Tibial nerve (tissue), 3 donors: Measurements from ENCODE around the gene SNCA.

Source experiments
- POLR2A ChIP-seq, 2 donors: fragments of 450-650 bp; IDR thresholded peaks; one replicate each; pipeline ENCODE4 v1.6.1; 2017; ENCODE audit warnings: antibody characterized with exemption in 2 of 2, mild to moderate bottlenecking in 2 of 2, moderate library complexity in 2 of 2
- TF ChIP-seq, protein P1 (sequence below), 5 experiments: fragments of 200-600 bp in 3 of 5; fragments of 450-650 bp in 2 of 5; sonication (generic) in 3 of 5; IDR thresholded peaks; one replicate each; pipeline ENCODE4 v1.5.1; 2016 to 2019; ENCODE audit warnings: antibody characterized with exemption in 5 of 5, mild to moderate bottlenecking in 3 of 5, moderate library complexity in 2 of 5

DNA sequence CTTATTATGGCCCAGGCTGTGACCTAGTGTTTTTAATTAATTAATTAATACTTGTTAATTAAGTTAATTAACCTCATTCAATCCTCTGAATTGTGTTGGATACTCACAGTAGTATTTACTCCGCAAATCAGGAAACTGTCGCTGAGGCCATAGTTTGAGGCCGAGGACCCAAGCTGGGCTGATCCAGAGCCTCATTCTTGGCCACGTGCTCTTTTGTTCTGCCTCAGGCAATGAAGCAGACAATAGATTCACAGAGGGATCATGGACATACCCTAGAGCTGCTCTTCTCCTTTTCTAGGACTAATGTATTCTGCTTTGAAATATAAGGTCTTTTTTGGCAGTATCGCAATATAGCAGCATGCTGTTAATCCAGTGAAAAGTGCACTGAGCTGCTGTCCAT, 24.0 kb upstream of the SNCA start:
- TF ChIP-seq, protein P1, sequence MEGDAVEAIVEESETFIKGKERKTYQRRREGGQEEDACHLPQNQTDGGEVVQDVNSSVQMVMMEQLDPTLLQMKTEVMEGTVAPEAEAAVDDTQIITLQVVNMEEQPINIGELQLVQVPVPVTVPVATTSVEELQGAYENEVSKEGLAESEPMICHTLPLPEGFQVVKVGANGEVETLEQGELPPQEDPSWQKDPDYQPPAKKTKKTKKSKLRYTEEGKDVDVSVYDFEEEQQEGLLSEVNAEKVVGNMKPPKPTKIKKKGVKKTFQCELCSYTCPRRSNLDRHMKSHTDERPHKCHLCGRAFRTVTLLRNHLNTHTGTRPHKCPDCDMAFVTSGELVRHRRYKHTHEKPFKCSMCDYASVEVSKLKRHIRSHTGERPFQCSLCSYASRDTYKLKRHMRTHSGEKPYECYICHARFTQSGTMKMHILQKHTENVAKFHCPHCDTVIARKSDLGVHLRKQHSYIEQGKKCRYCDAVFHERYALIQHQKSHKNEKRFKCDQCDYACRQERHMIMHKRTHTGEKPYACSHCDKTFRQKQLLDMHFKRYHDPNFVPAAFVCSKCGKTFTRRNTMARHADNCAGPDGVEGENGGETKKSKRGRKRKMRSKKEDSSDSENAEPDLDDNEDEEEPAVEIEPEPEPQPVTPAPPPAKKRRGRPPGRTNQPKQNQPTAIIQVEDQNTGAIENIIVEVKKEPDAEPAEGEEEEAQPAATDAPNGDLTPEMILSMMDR (IDR thresholded peaks at IDR 0.05), result no peak
- TF ChIP-seq POLR2A (IDR thresholded peaks at IDR 0.05), result no peak
